ENCODE results near the gene TMEM179.

Gene TMEM179

GRCh38 chr14:104571246-104571645 lies 33.3 kb downstream of the TMEM179 start:
- H3K4me3 ChIP-seq, result no peak overlapping the region
- no peak overlapping the region for H3K27ac ChIP-seq
- no peaks in the 10 kb centered on the region for H3K4me1 ChIP-seq
- DNase-seq, result no peak
- peaks cover 0 to 68% of the 10 kb centered on the region in 2 donors for H3K27me3 ChIP-seq
- H3K36me3 ChIP-seq, result no peaks in the 10 kb centered on the region
- intact Hi-C loops (cut with DNase I; ENCODE audit: low total_unique reads), result no loop called here
- TF ChIP-seq CTCF (IDR thresholded peaks at IDR 0.05), result no peak
- H3K9me3 ChIP-seq, result no peaks in the 10 kb centered on the region

- no peak for DNase-seq
- intact Hi-C loops (cut with DNase I; ENCODE audit: low total_unique reads), result no loop called here
- no peaks in the 10 kb centered on the region for H3K36me3 ChIP-seq
- H3K4me1 ChIP-seq, result peaks cover 0 to under 1% (median 0%) of the 10 kb centered on the region in 4 donors
- no peak overlapping the region for H3K27ac ChIP-seq
- H3K27me3 ChIP-seq, result peaks cover 0 to 78% of the 10 kb centered on the region in 2 donors
- H3K9me3 ChIP-seq, result no peaks in the 10 kb centered on the region
- H3K4me3 ChIP-seq, result no peak overlapping the region
- no peak for TF ChIP-seq CTCF (IDR thresholded peaks at IDR 0.05)
Measured at GRCh38 chr14:104569435-104569834, 35.1 kb downstream of the TMEM179 start.

GRCh38 chr14:104568620-104569019 lies 36.0 kb downstream of the TMEM179 start:
- Histone ChIP-seq H3K4me1 (peaks cover 0 to 7% (median 5%) of the 10 kb centered on the region in 4 donors), H3K4me3 (no peak overlapping the region), H3K27ac (no peak overlapping the region), H3K9me3 (no peaks in the 10 kb centered on the region), H3K27me3 (peaks cover 0 to 81% of the 10 kb centered on the region in 2 donors), H3K36me3 (no peaks in the 10 kb centered on the region)
- intact Hi-C loops (cut with DNase I; ENCODE audit: low total_unique reads), result no loop called here
- no peak for DNase-seq
- no peak for TF ChIP-seq CTCF (IDR thresholded peaks at IDR 0.05)

- intact Hi-C loops (cut with DNase I; ENCODE audit: low total_unique reads), result no loop called here
- Histone ChIP-seq H3K4me3 (no peak overlapping the region), H3K4me1 (peaks cover 0 to 7% (median 5%) of the 10 kb centered on the region in 4 donors), H3K27ac (no peak overlapping the region), H3K36me3 (no peaks in the 10 kb centered on the region), H3K9me3 (no peaks in the 10 kb centered on the region), H3K27me3 (peaks cover 0 to 88% of the 10 kb centered on the region in 2 donors)
- no peak for TF ChIP-seq CTCF (IDR thresholded peaks at IDR 0.05)
- DNase-seq, result no peak
Measured at GRCh38 chr14:104567957-104568225, 36.7 kb downstream of the TMEM179 start.

- H3K4me1 ChIP-seq, result peaks cover 0 to 7% (median 5%) of the 10 kb centered on the region in 4 donors
- H3K27me3 ChIP-seq, result peaks cover 0 to 89% of the 10 kb centered on the region in 2 donors
- no peak for DNase-seq
- TF ChIP-seq CTCF (IDR thresholded peaks at IDR 0.05), result no peak
- no peaks in the 10 kb centered on the region for H3K9me3 ChIP-seq
- intact Hi-C loops (cut with DNase I; ENCODE audit: low total_unique reads), result no loop called here
- H3K27ac ChIP-seq, result no peak overlapping the region
- no peak overlapping the region for H3K4me3 ChIP-seq
- no peaks in the 10 kb centered on the region for H3K36me3 ChIP-seq
Measured at GRCh38 chr14:104567141-104567956, 37.2 kb downstream of the TMEM179 start.
